PFSK-1 (cell line): ENCODE measurements around the gene PIGM.

Experiments
- POLR2AphosphoS5 ChIP-seq: IDR thresholded peaks from 2 replicates; pipeline ENCODE4 v1.6.1; 2012; ENCODE audit warnings: low read depth, mild to moderate bottlenecking, control low read depth, low read length, moderate library complexity
- TAF1 ChIP-seq: IDR thresholded peaks from 2 replicates; pipeline ENCODE4 v1.6.1; 2012; ENCODE audit warnings: low read length, control low read depth, borderline replicate concordance; ENCODE audit not compliant: insufficient read depth

DNA sequence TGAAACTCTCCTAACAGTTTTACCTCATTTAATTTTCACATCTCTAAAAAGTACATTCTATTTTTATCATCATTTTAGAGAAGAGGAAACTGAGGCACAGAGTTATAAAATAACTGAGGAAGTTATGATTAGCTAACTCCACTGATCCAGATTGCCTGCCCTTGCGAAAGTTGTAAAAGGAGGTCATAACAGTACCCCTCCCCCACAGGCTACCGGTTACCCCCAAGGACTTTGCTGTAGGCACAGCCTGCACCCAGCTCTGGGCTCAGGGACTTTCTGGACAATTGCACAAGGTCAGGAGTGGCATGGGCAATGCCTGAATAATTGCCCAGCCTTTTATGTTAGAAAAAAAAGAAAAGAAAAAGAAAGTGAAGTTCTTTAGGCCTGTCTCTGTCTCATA is 22.7 kb downstream of the PIGM start:
- TF ChIP-seq POLR2AphosphoS5 (no peak), TAF1 (no peak)
